HCT116 (cell line): ENCODE data around the gene GRB10.

Experiments used
- CEBPB ChIP-seq: IDR thresholded peaks from 2 replicates; pipeline ENCODE4 v1.6.1; 2012; ENCODE audit warnings: low read depth
- CTCF ChIP-seq, 3 experiments: fragments of 200-600 bp in 1 of 3; sonication (generic) in 1 of 3; IDR thresholded peaks in 2 of 3; conservative IDR thresholded peaks in 1 of 3; 2 replicates each; pipeline ENCODE4 v1.5.1; 2012 to 2017; ENCODE audit warnings: low read depth in 2 of 3, low read length in 2 of 3, antibody characterized with exemption in 1 of 3, borderline replicate concordance in 1 of 3, control low read depth in 1 of 3, mild to moderate bottlenecking in 1 of 3, mixed read lengths in 1 of 3, mixed run types in 1 of 3, moderate library complexity in 1 of 3; ENCODE audit not compliant: insufficient read depth in 1 of 3
- EZH2 ChIP-seq: fragments of 200-600 bp; sonication (generic); IDR thresholded peaks from 2 replicates; pipeline ENCODE4 v1.6.1; 2017; ENCODE audit warnings: antibody characterized with exemption, mixed run types
- TF ChIP-seq, protein P1 (sequence below): IDR thresholded peaks from 2 replicates; pipeline ENCODE4 v1.6.1; 2012; ENCODE audit warnings: low read depth
- TF ChIP-seq, protein P2 (sequence below): IDR thresholded peaks from 2 replicates; pipeline ENCODE4 v1.6.1; 2012

- TF ChIP-seq CTCF (IDR thresholded peaks at IDR 0.05 in 2 of 3, conservative IDR thresholded peaks at IDR 0.05 in 1 of 3; ENCODE audit: borderline replicate concordance in 1 of 3, insufficient read depth in 1 of 3, low read depth in 2 of 3, low read length in 2 of 3) = no peak
- no peak for TF ChIP-seq EZH2
- TF ChIP-seq, protein P1, sequence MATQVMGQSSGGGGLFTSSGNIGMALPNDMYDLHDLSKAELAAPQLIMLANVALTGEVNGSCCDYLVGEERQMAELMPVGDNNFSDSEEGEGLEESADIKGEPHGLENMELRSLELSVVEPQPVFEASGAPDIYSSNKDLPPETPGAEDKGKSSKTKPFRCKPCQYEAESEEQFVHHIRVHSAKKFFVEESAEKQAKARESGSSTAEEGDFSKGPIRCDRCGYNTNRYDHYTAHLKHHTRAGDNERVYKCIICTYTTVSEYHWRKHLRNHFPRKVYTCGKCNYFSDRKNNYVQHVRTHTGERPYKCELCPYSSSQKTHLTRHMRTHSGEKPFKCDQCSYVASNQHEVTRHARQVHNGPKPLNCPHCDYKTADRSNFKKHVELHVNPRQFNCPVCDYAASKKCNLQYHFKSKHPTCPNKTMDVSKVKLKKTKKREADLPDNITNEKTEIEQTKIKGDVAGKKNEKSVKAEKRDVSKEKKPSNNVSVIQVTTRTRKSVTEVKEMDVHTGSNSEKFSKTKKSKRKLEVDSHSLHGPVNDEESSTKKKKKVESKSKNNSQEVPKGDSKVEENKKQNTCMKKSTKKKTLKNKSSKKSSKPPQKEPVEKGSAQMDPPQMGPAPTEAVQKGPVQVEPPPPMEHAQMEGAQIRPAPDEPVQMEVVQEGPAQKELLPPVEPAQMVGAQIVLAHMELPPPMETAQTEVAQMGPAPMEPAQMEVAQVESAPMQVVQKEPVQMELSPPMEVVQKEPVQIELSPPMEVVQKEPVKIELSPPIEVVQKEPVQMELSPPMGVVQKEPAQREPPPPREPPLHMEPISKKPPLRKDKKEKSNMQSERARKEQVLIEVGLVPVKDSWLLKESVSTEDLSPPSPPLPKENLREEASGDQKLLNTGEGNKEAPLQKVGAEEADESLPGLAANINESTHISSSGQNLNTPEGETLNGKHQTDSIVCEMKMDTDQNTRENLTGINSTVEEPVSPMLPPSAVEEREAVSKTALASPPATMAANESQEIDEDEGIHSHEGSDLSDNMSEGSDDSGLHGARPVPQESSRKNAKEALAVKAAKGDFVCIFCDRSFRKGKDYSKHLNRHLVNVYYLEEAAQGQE = no peak
- no peak for TF ChIP-seq CEBPB
- TF ChIP-seq, protein P2, sequence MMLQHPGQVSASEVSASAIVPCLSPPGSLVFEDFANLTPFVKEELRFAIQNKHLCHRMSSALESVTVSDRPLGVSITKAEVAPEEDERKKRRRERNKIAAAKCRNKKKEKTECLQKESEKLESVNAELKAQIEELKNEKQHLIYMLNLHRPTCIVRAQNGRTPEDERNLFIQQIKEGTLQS = no peak
Observed at GRCh38 chr7:50659329-50659965, 123.2 kb downstream of the GRB10 start.
